ENCODE data around the gene ASCL5.

DNA sequence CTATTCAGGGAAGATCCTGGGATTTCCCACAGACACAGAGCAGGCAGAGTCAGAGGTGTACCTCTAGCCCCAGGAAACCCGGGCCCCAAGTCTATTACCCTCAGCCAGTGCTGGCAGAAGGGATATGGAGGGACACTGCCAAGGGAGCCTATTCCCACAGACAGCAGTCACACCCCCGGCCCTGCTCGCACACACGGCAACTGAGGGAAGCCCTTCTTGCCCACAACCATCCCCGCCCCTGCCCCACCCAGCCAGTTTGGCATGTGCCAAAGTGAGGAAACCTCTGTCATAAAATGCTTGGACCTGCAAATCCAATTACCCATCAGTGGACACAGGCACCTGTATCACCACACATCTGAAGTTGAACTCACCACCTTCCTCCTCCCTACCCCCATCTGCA lies 21.3 kb downstream of the ASCL5 start:
- no peak for TF ChIP-seq TCF7 (CRISPR knock-in tag; IDR thresholded peaks at IDR 0.05; ENCODE audit: low read depth)
- no peak for TF ChIP-seq CTCF (IDR thresholded peaks at IDR 0.05)
- TF ChIP-seq GTF2I (CRISPR knock-in tag; conservative IDR thresholded peaks at IDR 0.05) = no peak
- TF ChIP-seq, protein P1, sequence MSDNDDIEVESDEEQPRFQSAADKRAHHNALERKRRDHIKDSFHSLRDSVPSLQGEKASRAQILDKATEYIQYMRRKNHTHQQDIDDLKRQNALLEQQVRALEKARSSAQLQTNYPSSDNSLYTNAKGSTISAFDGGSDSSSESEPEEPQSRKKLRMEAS (CRISPR knock-in tag; IDR thresholded peaks at IDR 0.05) = no peak
- no peak for TF ChIP-seq ETV6 (CRISPR knock-in tag; IDR thresholded peaks at IDR 0.05)
- TF ChIP-seq, protein P2, sequence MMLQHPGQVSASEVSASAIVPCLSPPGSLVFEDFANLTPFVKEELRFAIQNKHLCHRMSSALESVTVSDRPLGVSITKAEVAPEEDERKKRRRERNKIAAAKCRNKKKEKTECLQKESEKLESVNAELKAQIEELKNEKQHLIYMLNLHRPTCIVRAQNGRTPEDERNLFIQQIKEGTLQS (CRISPR knock-in tag; conservative IDR thresholded peaks at IDR 0.05) = no peak
- TF ChIP-seq, protein P3, sequence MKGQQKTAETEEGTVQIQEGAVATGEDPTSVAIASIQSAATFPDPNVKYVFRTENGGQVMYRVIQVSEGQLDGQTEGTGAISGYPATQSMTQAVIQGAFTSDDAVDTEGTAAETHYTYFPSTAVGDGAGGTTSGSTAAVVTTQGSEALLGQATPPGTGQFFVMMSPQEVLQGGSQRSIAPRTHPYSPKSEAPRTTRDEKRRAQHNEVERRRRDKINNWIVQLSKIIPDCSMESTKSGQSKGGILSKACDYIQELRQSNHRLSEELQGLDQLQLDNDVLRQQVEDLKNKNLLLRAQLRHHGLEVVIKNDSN (CRISPR knock-in tag; IDR thresholded peaks at IDR 0.05) = no peak
- TF ChIP-seq, protein P4, sequence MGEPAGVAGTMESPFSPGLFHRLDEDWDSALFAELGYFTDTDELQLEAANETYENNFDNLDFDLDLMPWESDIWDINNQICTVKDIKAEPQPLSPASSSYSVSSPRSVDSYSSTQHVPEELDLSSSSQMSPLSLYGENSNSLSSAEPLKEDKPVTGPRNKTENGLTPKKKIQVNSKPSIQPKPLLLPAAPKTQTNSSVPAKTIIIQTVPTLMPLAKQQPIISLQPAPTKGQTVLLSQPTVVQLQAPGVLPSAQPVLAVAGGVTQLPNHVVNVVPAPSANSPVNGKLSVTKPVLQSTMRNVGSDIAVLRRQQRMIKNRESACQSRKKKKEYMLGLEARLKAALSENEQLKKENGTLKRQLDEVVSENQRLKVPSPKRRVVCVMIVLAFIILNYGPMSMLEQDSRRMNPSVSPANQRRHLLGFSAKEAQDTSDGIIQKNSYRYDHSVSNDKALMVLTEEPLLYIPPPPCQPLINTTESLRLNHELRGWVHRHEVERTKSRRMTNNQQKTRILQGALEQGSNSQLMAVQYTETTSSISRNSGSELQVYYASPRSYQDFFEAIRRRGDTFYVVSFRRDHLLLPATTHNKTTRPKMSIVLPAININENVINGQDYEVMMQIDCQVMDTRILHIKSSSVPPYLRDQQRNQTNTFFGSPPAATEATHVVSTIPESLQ (CRISPR knock-in tag; IDR thresholded peaks at IDR 0.05) = no peak
- no peak for TF ChIP-seq IRF2 (CRISPR knock-in tag; IDR thresholded peaks at IDR 0.05; ENCODE audit: borderline replicate concordance, low read depth)
- TF ChIP-seq, protein P5, sequence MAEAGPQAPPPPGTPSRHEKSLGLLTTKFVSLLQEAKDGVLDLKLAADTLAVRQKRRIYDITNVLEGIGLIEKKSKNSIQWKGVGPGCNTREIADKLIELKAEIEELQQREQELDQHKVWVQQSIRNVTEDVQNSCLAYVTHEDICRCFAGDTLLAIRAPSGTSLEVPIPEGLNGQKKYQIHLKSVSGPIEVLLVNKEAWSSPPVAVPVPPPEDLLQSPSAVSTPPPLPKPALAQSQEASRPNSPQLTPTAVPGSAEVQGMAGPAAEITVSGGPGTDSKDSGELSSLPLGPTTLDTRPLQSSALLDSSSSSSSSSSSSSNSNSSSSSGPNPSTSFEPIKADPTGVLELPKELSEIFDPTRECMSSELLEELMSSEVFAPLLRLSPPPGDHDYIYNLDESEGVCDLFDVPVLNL (CRISPR knock-in tag; IDR thresholded peaks at IDR 0.05; ENCODE audit: borderline replicate concordance, low read depth) = no peak
- TF ChIP-seq ARID4B (CRISPR knock-in tag; IDR thresholded peaks at IDR 0.05; ENCODE audit: borderline replicate concordance) = no peak

Measured in WTC11 (cell line).